KMS-11 (cell line): ENCODE data around the gene DCST1.

Source experiments
- H2AFZ ChIP-seq: fragments of 200-600 bp; sonication (generic); 2 replicates; pipeline ENCODE4 v1.6.1; 2016; ENCODE audit warnings: antibody characterized with exemption, mixed run types, low read depth
- H3K27ac ChIP-seq: fragments of 200-600 bp; sonication (generic); 2 replicates; pipeline ENCODE4 v1.6.1; 2016; ENCODE audit warnings: mild to moderate bottlenecking, mixed run types
- H3K27me3 ChIP-seq: fragments of 200-600 bp; sonication (generic); 2 replicates; pipeline ENCODE4 v1.6.1; 2017; ENCODE audit warnings: mild to moderate bottlenecking, low read depth, mixed run types, moderate library complexity; ENCODE audit not compliant: insufficient read depth
- H3K36me3 ChIP-seq: fragments of 200-600 bp; sonication (generic); 2 replicates; pipeline ENCODE4 v1.6.1; 2017; ENCODE audit warnings: mild to moderate bottlenecking, mixed run types; ENCODE audit not compliant: insufficient read depth
- H3K4me1 ChIP-seq: fragments of 200-600 bp; sonication (generic); 2 replicates; pipeline ENCODE4 v1.6.1; 2016; ENCODE audit warnings: mild to moderate bottlenecking, low read depth, mixed run types; ENCODE audit not compliant: poor library complexity, severe bottlenecking
- H3K4me2 ChIP-seq: fragments of 200-600 bp; sonication (generic); 2 replicates; pipeline ENCODE4 v1.7.0; 2016; ENCODE audit warnings: mild to moderate bottlenecking, mixed run types
- H3K4me3 ChIP-seq: fragments of 200-600 bp; sonication (generic); IDR thresholded peaks from 2 replicates; pipeline ENCODE4 v1.6.1; 2017; ENCODE audit warnings: low read depth, low read length, mixed read lengths; ENCODE audit not compliant: insufficient read depth
- H3K79me2 ChIP-seq: fragments of 200-600 bp; sonication (generic); 2 replicates; pipeline ENCODE4 v1.6.1; 2016; ENCODE audit warnings: low read depth, mixed run types; ENCODE audit not compliant: insufficient read depth
- H3K9ac ChIP-seq: fragments of 200-600 bp; sonication (generic); 2 replicates; pipeline ENCODE4 v1.6.1; 2016; ENCODE audit warnings: mild to moderate bottlenecking, mixed run types
- H4K20me1 ChIP-seq: fragments of 200-600 bp; sonication (generic); 2 replicates; pipeline ENCODE4 v1.6.1; 2016; ENCODE audit warnings: mild to moderate bottlenecking, mixed run types; ENCODE audit not compliant: insufficient read depth
- TF ChIP-seq, protein P1 (sequence below): fragments of 200-600 bp; sonication (generic); conservative IDR thresholded peaks from 2 replicates; pipeline ENCODE4 v1.6.1; 2017; ENCODE audit warnings: low read depth, mild to moderate bottlenecking, antibody characterized with exemption, low read length, moderate library complexity, mixed read lengths

Gene DCST1

DNA sequence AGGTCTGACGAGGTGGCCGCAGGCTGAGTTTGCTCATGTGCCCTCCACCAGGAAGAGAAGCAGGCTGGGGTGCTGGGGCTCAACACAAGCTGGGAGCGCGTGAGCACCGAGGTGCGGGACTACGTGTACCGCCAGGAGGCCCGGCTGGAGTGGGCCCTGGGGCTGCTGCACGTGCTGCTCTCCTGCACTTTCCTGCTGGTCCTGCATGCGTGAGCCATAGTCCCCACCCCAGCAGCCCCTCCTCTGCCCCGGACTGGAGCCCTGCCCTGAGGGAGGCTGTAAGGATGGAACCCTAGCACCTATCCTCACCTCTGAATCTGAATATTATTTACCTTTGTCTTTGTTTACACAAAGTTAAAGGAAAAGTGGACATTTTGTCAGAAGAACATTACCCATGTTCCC lies 9.7 kb downstream of the DCST1 start:
- no peaks in the 10 kb centered on the region for H4K20me1 ChIP-seq
- TF ChIP-seq, protein P1, sequence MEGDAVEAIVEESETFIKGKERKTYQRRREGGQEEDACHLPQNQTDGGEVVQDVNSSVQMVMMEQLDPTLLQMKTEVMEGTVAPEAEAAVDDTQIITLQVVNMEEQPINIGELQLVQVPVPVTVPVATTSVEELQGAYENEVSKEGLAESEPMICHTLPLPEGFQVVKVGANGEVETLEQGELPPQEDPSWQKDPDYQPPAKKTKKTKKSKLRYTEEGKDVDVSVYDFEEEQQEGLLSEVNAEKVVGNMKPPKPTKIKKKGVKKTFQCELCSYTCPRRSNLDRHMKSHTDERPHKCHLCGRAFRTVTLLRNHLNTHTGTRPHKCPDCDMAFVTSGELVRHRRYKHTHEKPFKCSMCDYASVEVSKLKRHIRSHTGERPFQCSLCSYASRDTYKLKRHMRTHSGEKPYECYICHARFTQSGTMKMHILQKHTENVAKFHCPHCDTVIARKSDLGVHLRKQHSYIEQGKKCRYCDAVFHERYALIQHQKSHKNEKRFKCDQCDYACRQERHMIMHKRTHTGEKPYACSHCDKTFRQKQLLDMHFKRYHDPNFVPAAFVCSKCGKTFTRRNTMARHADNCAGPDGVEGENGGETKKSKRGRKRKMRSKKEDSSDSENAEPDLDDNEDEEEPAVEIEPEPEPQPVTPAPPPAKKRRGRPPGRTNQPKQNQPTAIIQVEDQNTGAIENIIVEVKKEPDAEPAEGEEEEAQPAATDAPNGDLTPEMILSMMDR, result no peak
- H3K4me1 ChIP-seq, result peaks cover 36% of the 10 kb centered on the region
- peaks cover 1% of the 10 kb centered on the region; the same call in 1 of the 2 replicates for H3K27me3 ChIP-seq
- no peaks in the 10 kb centered on the region for H3K79me2 ChIP-seq
- H3K4me3 ChIP-seq, result no peak overlapping the region
- H3K9ac ChIP-seq, result no peak overlapping the region
- no peaks in the 10 kb centered on the region for H3K36me3 ChIP-seq
- H3K27ac ChIP-seq, result no peak overlapping the region
- H2AFZ ChIP-seq, result no peak overlapping the region
- no peak overlapping the region for H3K4me2 ChIP-seq

DNA sequence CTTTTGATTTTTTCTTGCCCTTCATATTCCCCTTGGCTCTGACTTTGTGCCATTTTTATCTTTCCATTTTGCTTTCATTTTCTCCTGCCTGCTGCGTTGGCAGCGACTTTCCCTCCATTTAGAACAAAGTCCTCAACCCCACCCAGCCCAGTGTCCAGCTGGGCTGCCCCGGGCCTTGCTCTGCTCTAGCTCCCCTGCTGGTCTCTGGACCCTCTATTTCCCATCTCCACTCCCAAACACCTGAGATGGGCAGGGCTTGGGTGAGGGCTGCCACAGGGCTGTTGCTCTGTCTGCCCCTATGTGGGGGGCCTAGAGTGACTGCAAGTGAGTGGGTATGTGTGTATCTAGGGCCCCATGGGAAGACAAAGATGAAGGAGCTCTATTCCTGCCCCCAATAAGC lies 10.2 kb downstream of the DCST1 start:
- Histone ChIP-seq H3K4me1 (peaks cover 33% of the 10 kb centered on the region), H3K4me2 (no peak overlapping the region)
- TF ChIP-seq, protein P1, result no peak

DNA sequence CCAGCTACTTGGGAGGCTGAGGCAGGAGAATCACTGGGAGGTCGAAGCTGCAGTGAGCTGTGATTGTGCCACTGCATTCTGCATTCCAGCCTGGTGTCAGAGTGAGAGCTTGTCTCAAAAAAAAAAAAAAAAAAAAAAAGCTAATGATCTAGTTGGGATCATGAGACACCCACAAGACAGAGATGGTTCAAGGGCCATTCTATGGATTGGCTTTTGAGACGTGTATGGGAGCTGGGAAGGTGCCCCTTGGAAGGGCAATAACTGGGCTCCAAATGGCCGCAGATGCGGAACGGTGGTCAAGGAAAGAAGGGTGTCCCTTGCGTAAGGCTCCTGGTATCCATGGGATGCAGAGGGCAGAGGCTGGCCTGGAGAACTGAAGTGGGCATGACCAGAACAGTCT lies 10.7 kb downstream of the DCST1 start:
- peak overlapping the region; percentile 4; the same call in 1 of the 2 replicates for H2AFZ ChIP-seq
- TF ChIP-seq, protein P1, result no peak
- no peaks in the 10 kb centered on the region for H3K36me3 ChIP-seq
- H3K27me3 ChIP-seq, result no peaks in the 10 kb centered on the region; the same call in 1 of the 2 replicates
- no peaks in the 10 kb centered on the region for H3K79me2 ChIP-seq
- H4K20me1 ChIP-seq, result no peaks in the 10 kb centered on the region
- peak overlapping the region; percentile 1; the same call in 1 of the 2 replicates for H3K4me2 ChIP-seq
- H3K4me3 ChIP-seq, result no peak overlapping the region
- no peak overlapping the region for H3K27ac ChIP-seq
- H3K4me1 ChIP-seq, result peaks cover 36% of the 10 kb centered on the region
- no peak overlapping the region for H3K9ac ChIP-seq

More for the DNA sequence above, 10.2 kb downstream of the DCST1 start:
- H3K27ac ChIP-seq, result no peak overlapping the region
- H3K4me3 ChIP-seq, result no peak overlapping the region
- no peak overlapping the region for H2AFZ ChIP-seq
- H3K79me2 ChIP-seq, result no peaks in the 10 kb centered on the region
- no peaks in the 10 kb centered on the region for H4K20me1 ChIP-seq
- no peaks in the 10 kb centered on the region; the same call in 1 of the 2 replicates for H3K27me3 ChIP-seq
- no peaks in the 10 kb centered on the region for H3K36me3 ChIP-seq
- no peak overlapping the region for H3K9ac ChIP-seq

GRCh38 chr1:155044812-155045657 lies 11.4 kb downstream of the DCST1 start:
- Histone ChIP-seq H3K4me3 (no peak overlapping the region), H3K36me3 (no peaks in the 10 kb centered on the region), H3K4me2 (peak overlapping the region; percentile 1; the same call in 1 of the 2 replicates), H3K27me3 (no peaks in the 10 kb centered on the region), H2AFZ (peak overlapping the region; percentile 4; the same call in 1 of the 2 replicates), H4K20me1 (no peaks in the 10 kb centered on the region), H3K79me2 (no peaks in the 10 kb centered on the region), H3K27ac (no peak overlapping the region), H3K9ac (no peak overlapping the region), H3K4me1 (peaks cover 43% of the 10 kb centered on the region)
- TF ChIP-seq, protein P1, result peak; percentile 96
